HEK293 (cell line): ENCODE results near the gene RIN3.

ENCODE experiments used
- CTCF ChIA-PET: fragments of 350-600 bp; formaldehyde crosslinking; extraction: SDS; loops from one replicate; lab custom pipeline; 2021; ENCODE audit warnings: antibody characterized with exemption; lab: Yijun Ruan, JAX
- POLR2A ChIA-PET: fragments of 300-600 bp; formaldehyde crosslinking; extraction: SDS; loops from one replicate; lab custom pipeline; 2020; ENCODE audit warnings: antibody characterized with exemption, inconsistent platforms; lab: Yijun Ruan, JAX
- H3K27ac ChIP-seq: fragments of 200-500 bp; sonication (Bioruptor generic); 2 replicates; pipeline ENCODE4 v1.5.1; 2014; ENCODE audit warnings: low read depth, low read length, control low read depth, inconsistent platforms; ENCODE audit errors: extremely low read depth
- H3K36me3 ChIP-seq, 2 experiments: fragments of 200-500 bp in 1 of 2; sonication (Bioruptor generic) in 1 of 2; 1 replicate in 1 of 2; 2 replicates in 1 of 2; pipeline ENCODE4 v1.5.1; 2014 to 2017; ENCODE audit warnings: inconsistent platforms in 2 of 2, low read length in 2 of 2; ENCODE audit not compliant: control insufficient read depth in 2 of 2, insufficient read depth in 1 of 2
- H3K4me1 ChIP-seq: fragments of 200-500 bp; sonication (Bioruptor generic); 2 replicates; pipeline ENCODE4 v1.5.1; 2014; ENCODE audit warnings: mild to moderate bottlenecking, low read length, inconsistent platforms; ENCODE audit not compliant: control insufficient read depth, insufficient read depth
- H3K4me3 ChIP-seq: 2 replicates; pipeline ENCODE4 v1.5.1; 2011; ENCODE audit warnings: low read depth, mild to moderate bottlenecking, control low read depth, low read length, moderate library complexity
- H3K9me3 ChIP-seq: fragments of 200-500 bp; sonication (Bioruptor generic); 2 replicates; pipeline ENCODE4 v1.5.1; 2014; ENCODE audit warnings: low read depth, low read length, inconsistent platforms; ENCODE audit not compliant: control insufficient read depth, insufficient read depth
- INSM2 ChIP-seq: fragments of 450-650 bp; formaldehyde crosslinking; IDR thresholded peaks from 2 replicates; pipeline ENCODE4 v1.5.1; 2016; ENCODE audit warnings: missing biosample characterization, missing genetic modification characterization
- OSR2 ChIP-seq: fragments of 450-650 bp; formaldehyde crosslinking; IDR thresholded peaks from 2 replicates; pipeline ENCODE4 v1.5.1; 2016; ENCODE audit warnings: missing biosample characterization, missing genetic modification characterization
- OVOL3 ChIP-seq: fragments of 450-650 bp; formaldehyde crosslinking; IDR thresholded peaks from 2 replicates; pipeline ENCODE4 v1.5.1; 2016; ENCODE audit warnings: missing biosample characterization, missing genetic modification characterization
- SP2 ChIP-seq: fragments of 450-650 bp; formaldehyde crosslinking; IDR thresholded peaks from 2 replicates; pipeline ENCODE4 v1.5.1; 2016; ENCODE audit warnings: missing biosample characterization, missing genetic modification characterization
- ZBTB26 ChIP-seq: fragments of 450-650 bp; formaldehyde crosslinking; optimal IDR thresholded peaks from 2 replicates; pipeline ENCODE3; 2016; ENCODE audit warnings: missing biosample characterization, mild to moderate bottlenecking, missing genetic modification characterization
- ZFP69B ChIP-seq: fragments of 450-650 bp; formaldehyde crosslinking; IDR thresholded peaks from 2 replicates; pipeline ENCODE4 v1.5.1; 2016; ENCODE audit warnings: missing biosample characterization, missing genetic modification characterization
- ZNF146 ChIP-seq: fragments of 450-650 bp; formaldehyde crosslinking; IDR thresholded peaks from 2 replicates; pipeline ENCODE4 v1.5.1; 2016; ENCODE audit warnings: missing biosample characterization, missing genetic modification characterization
- ZNF18 ChIP-seq: fragments of 450-650 bp; formaldehyde crosslinking; IDR thresholded peaks from 2 replicates; pipeline ENCODE4 v1.5.1; 2016; ENCODE audit warnings: missing biosample characterization, missing genetic modification characterization
- ZNF239 ChIP-seq: fragments of 450-650 bp; formaldehyde crosslinking; IDR thresholded peaks from 2 replicates; pipeline ENCODE4 v1.5.1; 2016; ENCODE audit warnings: missing biosample characterization, missing genetic modification characterization
- ZNF248 ChIP-seq: fragments of 450-650 bp; formaldehyde crosslinking; IDR thresholded peaks from 2 replicates; pipeline ENCODE4 v1.5.1; 2017; ENCODE audit warnings: missing biosample characterization, missing genetic modification characterization
- ZNF26 ChIP-seq: fragments of 450-650 bp; formaldehyde crosslinking; IDR thresholded peaks from 2 replicates; pipeline ENCODE4 v1.5.1; 2016; ENCODE audit warnings: missing biosample characterization, missing genetic modification characterization
- ZNF335 ChIP-seq: fragments of 450-650 bp; formaldehyde crosslinking; conservative IDR thresholded peaks from 2 replicates; pipeline ENCODE4 v1.5.1; 2016; ENCODE audit warnings: missing biosample characterization, missing genetic modification characterization
- ZNF596 ChIP-seq: fragments of 450-650 bp; IDR thresholded peaks from 2 replicates; pipeline ENCODE4 v1.5.0; 2018; ENCODE audit warnings: missing biosample characterization, mild to moderate bottlenecking, missing genetic modification characterization, moderate library complexity
- ZNF670 ChIP-seq: fragments of 450-650 bp; formaldehyde crosslinking; IDR thresholded peaks from 2 replicates; pipeline ENCODE4 v1.5.1; 2016; ENCODE audit warnings: missing biosample characterization, missing genetic modification characterization, low read depth
- ZSCAN30 ChIP-seq: fragments of 450-650 bp; IDR thresholded peaks from 2 replicates; pipeline ENCODE4 v1.5.1; 2018; ENCODE audit warnings: missing biosample characterization, mild to moderate bottlenecking, missing genetic modification characterization, moderate library complexity

The RIN3 gene

GRCh38 chr14:92465353-92466055, 48.1 kb upstream of the RIN3 start (continued):
- TF ChIP-seq ZNF18: no peak
- TF ChIP-seq ZNF26 (tag by site-specific recombination): no peak
- no peak for TF ChIP-seq ZNF670 (tag by site-specific recombination)
- TF ChIP-seq ZNF248 (tag by site-specific recombination): no peak
- no peak for TF ChIP-seq ZNF596 (tag by site-specific recombination)
- TF ChIP-seq, all 188 proteins: peak for 0

- Histone ChIP-seq H3K27ac (no peak overlapping the region), H3K4me1 (no peaks in the 10 kb centered on the region), H3K4me3 (no peak overlapping the region), H3K9me3 (no peaks in the 10 kb centered on the region), H3K36me3 (no peaks in the 10 kb centered on the region)
- CTCF ChIA-PET: interaction anchor here (0.7 to 1.4 kb wide), 2 partner anchors 77 to 221 kb away, joined by 4 to 5 read pairs; no protein-coding TSS in a partner anchor
- no peak for TF ChIP-seq SP2
- TF ChIP-seq ZNF248 (tag by site-specific recombination): no peak
- TF ChIP-seq ZNF239 (tag by site-specific recombination): no peak
- POLR2A ChIA-PET: no interaction called here
These were observed 47.5 kb upstream of the RIN3 start for GRCh38 chr14:92466059-92466458.

GRCh38 chr14:92469515-92469914, 44.1 kb upstream of the RIN3 start:
- Histone ChIP-seq H3K4me3 (no peak overlapping the region), H3K36me3 (no peaks in the 10 kb centered on the region), H3K4me1 (no peaks in the 10 kb centered on the region), H3K27ac (no peak overlapping the region), H3K9me3 (no peaks in the 10 kb centered on the region)
- no peak for TF ChIP-seq ZSCAN30 (tag by site-specific recombination)
- no peak for TF ChIP-seq ZNF335 (tag by site-specific recombination)
- TF ChIP-seq ZFP69B (tag by site-specific recombination): no peak
- TF ChIP-seq INSM2 (tag by site-specific recombination): no peak
- no peak for TF ChIP-seq ZBTB26 (tag by site-specific recombination)
- no peak for TF ChIP-seq OVOL3 (tag by site-specific recombination)
- TF ChIP-seq ZNF146 (tag by site-specific recombination): no peak
- TF ChIP-seq OSR2 (tag by site-specific recombination): no peak
- ChIA-PET POLR2A (no interaction called here), CTCF (no interaction called here)
